Limb (tissue), 2 donors: ENCODE data around the gene PPP2R2D.
"Not testable (repeated sequence)": the region's sequence is repeated elsewhere in the genome, so short reads cannot be mapped to it uniquely, and the experiment has no call there.

Experiments used
- DNase-seq, 2 donors: peaks; one replicate each; pipeline ENCODE4 v3.0.0-alpha.2; 2016; ENCODE audit errors: extremely low spot score in 2 of 2

PPP2R2D gene

DNA sequence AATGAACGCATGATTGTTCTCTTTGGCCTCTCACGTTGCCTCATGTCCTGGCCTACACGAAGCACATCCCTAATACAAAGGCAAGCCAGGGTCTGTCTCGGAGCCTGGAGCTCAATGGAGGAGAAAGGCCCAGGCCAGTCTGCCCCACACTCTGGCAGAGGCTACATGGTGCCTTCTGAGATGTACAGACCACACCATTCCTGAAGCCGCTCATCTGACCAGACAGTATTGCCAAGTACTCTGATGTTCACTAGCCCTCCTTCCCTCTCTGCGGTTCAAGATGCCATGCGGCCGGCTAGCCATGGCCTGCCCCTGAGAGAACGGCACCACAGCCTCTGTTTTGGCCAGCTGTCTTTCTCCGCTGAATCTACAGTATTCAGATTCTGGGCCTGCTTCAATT lies 75.0 kb downstream of the PPP2R2D start:
- no peak for DNase-seq

DNA sequence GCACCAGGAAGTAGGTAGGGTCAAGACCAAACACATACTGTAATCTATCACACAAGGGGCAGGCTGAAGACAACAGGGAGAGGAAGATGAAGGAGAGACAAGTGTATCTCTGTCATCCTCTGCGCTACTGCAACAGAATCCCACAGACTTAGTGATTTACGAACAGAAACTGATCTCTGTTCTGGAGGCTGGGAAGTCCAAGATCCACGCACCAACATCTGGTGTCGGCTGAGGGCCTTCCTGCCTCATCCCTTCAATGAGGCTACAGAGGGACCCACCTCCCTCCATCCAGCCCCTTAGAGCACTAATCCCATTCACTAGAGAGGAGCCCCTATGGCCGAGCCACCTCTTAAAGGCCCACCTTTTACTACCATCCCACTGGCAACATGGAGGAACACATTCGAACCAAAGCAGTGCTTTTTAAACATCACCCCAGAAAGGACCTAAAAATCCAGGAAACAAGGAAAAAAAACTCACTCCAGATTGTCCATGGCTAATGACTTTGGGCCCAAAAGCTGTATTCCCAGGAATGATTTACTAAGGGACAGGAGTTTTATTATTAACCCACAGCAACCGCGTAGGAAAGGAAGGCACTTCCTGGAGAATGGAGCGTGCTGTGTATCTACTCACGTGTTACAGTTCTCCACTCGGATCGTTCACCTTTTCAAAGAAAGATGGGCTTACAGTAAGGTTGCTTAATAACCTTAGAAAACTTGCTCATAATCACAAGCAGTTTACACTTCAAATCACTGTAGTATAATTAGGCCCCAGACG lies 76.7 kb downstream of the PPP2R2D start:
- DNase-seq = no peak

DNA sequence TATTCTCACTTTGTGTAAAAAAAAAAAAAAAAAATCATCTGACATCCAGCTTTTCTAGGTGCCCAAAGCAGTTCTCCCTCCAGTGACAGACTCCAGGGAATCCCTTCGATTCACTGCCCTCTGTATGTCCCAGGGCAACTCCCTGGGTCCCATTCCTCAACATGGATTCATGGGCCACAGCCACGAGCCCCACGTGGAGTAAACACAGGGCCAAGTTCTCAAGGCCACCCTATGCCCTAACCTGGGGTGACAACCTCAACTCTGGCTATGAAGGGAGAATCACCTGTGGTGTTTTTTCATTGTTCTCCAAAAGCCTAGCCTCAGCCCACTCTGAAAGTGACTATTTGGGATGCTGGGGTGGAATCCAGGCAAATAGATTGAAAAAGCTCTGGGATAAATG lies 77.6 kb downstream of the PPP2R2D start:
- no peak for DNase-seq

DNA sequence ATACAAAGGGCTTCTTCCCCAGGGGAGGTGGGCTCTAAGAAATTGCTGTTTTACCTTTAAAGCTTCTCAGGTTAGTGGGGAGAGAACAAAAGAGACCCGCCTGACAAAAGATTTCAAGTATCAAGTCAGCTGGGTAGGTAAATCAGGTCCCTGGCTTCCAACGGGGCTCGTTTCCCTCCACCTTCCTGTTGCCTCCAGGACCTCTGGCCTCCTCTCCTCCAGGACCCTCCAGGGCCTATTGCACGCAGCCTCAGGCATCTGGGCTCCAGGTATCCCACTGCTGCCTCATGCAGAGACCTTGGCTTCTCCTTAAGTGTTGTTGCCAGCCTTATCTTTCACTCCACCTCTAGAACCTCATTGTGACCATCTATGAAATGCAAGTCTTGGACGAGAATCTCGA lies 78.0 kb downstream of the PPP2R2D start:
- DNase-seq = no peak

DNA sequence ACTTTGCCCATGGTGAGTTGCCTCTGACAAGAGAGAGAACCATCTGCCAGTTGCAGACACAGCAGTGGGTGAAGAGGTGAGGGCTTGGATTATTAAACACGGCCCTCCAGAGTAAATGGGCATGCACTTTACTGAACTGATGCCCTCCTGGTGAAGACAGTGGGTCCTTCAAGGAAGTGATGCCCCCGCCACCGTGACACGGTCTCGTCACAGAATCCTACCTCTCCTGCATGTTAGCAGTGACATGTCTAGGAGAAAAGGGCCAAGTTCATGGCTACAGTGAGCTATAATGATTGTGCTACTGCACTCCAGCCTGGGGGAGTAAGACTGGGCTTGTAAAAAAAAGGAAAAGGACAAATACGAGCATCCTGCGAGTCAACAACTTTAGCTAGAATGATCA lies 78.5 kb downstream of the PPP2R2D start:
- DNase-seq = no peak

DNA sequence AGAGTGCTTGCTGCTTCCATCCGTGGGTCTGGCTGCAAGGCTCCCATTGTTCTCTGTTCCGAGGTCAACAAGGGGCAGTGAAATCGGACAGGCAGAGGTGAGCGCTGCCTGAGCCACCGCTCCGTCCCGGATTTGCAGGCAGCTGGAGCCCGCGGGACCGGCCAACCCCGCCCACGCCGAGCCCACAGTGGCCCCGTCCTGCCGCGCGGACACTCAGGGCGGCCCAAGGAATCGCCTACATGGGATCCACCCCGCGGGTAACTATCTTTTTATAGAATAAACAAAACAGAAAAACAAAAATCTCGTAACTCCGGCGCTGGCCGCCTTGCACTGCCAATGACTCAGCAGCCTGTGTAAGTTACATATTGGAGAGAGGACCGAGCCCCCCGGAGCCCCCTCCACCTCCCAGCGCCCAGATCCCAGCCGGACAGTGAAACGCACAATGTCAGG lies 79.0 kb downstream of the PPP2R2D start:
- no peak for DNase-seq

DNA sequence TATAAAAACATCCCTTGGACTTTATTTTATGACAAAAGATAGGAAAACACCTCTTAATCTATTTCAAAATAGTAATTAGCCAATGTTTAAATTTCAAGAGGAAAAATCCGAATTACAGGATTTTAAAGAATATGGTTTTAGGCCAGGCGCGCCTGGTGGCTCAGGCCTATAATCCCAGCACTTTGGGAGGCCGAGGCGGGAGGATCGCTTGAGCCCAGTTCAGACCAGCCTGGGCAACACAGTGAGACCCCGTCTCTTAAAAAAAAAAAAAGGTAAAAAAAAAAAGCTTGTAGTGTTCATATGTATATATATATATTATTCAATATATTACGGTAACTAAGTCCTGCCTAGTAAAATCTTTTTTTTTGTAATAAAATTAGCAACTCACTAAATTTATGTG lies 79.5 kb downstream of the PPP2R2D start:
- DNase-seq = no peak

DNA sequence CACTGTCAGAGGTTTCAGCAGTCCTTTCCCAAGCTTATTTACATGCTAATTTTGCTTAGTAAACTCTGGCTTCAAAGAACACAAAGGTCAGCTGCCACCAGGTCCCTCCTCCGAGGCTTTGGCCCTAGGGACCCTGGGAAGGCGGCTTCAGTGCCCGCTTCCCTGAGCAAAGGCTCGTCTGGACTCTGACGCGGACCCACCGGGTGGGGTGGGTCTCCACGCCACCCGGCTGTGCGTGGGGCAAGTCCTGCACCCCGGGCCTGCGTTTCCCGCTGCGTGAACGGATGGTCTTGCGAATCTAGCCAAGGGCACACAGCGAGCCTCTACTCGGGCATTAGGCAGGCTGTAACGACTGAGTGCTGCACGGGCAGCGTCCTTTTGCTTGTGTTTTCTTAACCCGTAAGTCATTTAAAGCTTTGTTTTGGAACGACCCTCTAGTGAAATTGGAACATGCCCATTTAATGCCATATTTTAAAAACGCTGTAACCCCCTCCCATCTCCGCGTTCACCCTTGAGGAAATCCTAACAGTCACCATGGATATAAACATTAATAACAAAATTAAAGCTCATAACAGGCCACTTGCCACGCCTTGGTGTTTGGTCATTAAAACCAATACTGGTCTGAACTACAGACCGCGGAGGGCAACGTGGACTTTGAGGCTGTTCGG lies 80.1 kb downstream of the PPP2R2D start:
- DNase-seq = no peak

DNA sequence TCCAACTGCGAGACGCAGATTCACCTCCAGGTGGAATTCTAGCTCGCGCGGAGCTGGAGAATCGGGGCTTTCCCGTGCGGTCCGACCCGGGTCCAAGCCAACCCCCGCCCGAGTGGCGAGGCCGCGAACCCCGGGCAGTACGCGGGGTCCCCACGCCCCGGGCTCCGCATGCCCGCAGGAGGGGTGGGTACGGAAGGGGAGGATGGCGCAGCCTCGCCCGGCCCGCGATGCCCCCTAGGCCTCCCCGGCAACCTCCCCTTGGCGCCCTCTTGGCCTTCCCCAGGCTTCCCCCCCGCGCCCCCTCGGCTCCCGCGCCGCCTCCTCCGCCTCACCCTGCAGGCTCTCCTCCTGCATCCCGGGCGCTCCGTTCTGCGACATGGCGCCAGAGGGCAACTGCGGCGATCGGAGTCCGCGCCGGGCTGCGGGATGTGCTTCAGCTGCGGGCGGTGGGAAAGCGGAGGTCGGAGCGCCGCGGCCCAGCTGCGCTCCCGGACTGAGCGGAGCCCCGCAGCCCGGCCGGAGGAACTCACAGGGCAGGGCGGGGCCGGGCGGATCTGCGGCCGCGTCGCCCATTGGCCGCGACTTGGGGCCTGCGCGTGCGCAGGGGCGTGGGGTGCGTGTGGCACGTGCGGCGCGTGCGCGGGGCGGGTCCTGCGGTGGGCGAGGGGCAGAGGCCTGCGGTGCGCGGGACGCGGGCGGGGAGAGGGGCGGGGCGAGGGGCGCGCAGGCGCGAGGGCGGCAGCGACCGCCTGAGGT lies 80.8 kb downstream of the PPP2R2D start, which contains the start of gene BNIP3:
BNIP3 (minus strand) TSS at position 495 of the 756 bp plus-strand sequence; CDS start at position 378, 117 bp downstream.
- DNase-seq = peak; percentile 95 to 99

DNA sequence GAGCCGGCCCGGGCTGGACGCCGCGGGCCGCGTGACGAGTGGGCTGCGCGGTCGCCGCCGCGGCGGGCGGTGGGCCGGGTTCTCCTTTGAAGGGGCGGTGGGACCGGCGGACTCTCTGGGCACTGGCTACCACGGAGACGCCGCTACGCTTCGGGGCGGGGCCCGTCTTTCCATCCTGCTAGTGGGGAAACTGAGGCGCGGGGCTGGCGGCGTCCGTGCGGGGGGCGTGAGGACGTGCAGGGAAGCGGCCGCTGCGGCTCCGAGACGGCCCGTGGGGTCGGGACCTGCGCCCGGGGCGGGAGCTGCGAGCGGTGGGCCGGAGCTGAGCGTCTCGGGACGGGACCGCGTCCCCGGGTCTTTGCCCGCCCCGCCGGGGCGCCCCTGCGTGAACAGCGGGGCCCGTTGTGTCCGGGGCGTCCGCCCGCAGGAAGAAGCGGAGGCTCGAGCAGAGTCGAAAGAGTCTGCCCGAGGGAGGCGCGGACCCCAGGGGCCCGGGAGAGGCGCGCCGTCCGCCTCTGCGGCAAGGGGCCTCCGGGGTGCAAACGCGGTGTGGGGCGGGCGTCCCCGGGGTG lies 81.5 kb downstream of the PPP2R2D start:
- DNase-seq = no peak

DNA sequence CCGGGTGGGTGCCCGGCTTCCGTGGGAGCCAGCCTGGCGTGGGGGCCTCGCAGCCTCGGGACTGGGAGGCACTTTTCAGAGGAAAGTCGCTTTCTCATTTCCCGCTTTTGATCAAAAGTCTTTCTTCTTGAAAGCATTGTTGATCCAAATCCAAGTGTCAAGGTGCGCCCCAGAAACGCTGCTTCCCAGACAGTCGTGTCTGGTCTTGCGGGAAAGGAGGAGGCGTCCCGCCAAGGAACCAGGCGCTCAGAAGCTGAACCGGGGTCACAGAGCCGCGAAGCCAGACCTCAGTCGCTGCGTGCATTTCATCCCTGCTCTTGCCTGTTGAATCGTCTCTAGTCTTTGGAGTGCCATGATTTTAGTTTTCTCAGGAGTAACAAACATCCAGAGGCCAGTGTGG lies 82.0 kb downstream of the PPP2R2D start:
- DNase-seq = no peak

DNA sequence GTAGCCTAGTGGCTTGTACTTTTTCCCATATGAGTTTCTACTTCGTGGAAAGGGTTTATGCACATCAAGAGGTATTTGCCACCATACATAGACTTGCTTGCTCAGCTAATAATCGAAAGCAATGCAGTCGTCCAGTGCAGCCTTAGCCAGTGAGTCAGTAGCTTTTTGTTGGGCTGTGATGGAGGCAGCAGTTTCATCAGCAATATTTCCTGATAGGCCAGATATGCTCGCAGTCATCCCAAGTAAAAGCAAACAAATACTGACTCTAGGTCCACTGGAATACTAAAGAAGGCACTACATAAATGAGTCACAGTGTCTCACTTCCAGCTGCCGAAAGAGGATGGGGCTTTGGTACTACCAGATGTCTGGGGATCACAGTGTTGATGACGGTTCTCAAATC lies 83.0 kb downstream of the PPP2R2D start:
- no peak for DNase-seq

DNA sequence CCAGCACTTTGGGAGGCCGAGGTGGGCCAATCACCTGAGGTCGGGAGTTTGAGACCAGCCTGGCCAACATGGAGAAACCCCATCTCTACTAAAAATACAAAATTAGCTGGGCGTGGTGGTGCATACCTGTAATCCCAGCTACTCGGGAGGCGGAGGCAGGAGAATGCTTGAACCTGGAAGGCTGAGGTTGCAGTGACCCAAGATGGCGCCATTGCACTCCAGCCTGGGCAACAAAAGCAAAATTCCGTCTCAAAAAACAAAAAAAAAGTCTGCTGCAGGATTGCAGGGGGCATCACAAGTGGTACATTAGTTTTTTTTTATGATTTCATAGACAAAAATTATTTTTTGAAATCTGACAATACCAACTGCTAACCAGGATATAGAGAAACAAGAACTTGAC lies 86.0 kb downstream of the PPP2R2D start:
- DNase-seq = not testable (repeated sequence)

DNA sequence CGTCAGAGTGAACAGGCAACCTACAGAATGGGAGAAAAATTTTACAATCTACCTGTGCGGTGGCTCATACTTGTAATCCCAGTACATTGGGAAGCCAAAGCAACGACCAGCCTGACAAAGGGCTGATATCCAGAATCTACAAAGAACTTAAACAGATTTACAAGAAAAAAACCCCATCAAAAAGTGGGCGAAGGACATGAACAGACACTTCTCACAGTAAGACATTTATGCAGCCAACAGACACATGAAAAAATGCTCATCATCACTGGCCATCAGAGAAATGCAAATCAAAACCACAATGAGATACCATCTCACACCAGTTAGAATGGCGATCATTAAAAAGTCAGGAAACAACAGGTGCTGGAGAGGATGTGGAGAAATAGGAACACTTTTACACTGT lies 86.5 kb downstream of the PPP2R2D start:
- DNase-seq = not testable (repeated sequence)

DNA sequence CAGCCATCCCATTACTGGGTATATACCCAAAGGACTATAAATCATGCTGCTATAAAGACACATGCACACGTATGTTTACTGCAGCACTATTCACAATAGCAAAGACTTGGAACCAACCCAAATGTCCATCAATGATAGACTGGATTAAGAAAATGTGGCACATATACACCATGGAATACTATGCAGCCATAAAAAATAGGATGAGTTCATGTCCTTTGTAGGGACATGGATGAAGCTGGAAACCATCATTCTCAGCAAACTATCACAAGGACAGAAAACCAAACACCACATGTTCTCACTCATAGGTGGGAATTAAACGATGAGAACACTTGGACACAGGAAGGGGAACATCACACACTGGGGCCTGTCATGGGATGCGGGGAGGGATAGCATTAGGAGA lies 87.0 kb downstream of the PPP2R2D start:
- DNase-seq = not testable (repeated sequence)

DNA sequence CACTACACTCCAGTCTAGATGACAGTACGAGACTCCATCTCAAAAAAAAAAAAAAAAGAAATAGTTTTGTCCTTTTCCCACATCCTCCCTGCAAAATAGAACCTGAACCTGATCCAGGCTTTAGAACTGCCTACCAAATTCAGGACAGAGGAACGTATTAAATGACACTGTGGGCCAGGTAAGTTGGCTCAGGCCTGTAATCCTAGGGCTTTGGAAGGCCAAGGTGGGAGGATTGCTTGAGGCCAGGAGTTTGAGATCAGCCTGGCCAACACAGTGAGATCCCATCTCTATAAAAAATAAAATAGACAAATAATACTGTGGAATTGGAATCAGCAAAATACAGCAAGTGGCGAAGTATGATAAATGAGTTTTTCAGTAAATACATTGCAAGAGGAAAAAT lies 90.9 kb downstream of the PPP2R2D start:
- no peak for DNase-seq

DNA sequence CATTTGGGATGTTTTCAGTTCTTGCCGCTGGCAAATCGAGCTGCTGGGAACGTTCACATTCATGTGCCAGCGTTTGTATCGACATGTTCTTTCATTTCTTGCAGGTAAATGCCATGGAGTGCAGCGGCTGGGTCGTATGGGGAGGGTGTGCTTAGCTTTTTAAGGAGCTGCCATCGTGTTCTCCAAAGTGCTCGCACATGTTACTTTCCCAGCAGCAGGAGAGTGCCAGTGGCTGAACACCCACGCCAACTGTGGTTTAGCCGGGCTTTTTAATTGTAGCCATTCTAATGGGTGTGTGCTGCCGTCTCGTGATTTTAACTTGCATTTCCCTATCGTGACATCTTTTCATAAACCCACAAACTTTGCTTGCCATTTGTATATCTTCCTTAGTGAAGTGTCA lies 92.5 kb downstream of the PPP2R2D start:
- no peak for DNase-seq

DNA sequence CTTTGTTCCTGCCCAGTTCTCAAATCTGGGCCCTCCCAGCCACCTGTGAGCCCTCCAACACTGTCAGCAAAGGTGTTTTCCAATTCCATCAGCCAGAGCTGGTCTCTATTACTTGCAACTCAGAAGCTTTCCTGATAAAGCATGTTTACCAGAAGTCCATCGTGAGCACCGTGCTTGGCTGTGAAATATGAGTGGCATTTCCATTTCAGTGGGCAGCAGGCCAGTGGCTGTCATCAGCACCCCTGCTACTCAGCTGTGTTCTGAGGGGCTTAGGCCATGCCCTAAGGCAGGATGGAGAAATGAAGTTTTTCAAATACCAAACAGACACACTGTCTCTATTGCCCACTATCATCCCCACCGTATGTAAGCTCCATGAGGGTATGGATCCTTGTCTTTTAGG lies 93.6 kb downstream of the PPP2R2D start:
- no peak for DNase-seq

DNA sequence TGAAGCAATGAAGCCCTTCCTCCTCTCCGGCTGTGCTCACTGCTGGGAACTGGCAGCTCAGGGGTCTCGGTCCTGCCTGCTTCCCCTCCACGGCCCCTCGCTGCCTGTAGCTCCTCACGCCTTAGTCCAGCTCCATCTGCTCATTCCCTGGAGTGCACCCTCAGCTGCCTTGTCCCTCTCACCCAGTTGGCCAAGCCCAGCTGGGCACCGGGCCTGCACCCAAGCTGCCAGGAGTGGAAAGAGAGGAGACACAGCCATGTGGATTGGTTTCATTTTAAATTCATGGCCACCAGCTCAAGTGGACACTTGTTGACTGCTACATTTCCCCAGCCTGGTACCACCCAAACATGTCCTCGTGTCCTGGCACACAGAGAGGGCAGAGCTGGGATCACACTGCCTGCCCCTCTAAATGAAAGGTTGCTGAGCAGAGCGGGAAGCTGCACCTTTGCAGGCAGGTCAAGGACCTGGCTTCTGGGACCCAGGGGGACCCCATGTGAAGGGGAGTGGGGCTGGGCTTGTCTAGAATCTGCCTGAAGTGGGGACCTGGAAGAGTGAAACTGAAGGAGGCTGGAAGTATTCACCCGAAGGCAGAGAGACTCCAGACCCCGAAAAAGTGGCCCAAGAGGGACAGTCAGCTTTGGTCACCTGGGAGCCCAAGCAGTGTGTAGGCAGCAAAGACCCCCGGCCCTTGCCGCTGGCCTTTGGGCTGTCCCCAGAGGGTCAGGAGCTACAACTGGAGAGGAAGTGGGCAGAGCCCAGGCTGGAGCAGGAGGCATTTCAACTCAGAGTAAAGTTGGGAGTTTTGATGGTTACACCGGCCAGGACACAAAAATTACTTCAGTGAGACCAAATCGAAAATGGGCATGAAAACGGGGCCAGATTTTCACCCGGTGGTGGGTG lies 95.9 kb downstream of the PPP2R2D start:
- DNase-seq = no peak

DNA sequence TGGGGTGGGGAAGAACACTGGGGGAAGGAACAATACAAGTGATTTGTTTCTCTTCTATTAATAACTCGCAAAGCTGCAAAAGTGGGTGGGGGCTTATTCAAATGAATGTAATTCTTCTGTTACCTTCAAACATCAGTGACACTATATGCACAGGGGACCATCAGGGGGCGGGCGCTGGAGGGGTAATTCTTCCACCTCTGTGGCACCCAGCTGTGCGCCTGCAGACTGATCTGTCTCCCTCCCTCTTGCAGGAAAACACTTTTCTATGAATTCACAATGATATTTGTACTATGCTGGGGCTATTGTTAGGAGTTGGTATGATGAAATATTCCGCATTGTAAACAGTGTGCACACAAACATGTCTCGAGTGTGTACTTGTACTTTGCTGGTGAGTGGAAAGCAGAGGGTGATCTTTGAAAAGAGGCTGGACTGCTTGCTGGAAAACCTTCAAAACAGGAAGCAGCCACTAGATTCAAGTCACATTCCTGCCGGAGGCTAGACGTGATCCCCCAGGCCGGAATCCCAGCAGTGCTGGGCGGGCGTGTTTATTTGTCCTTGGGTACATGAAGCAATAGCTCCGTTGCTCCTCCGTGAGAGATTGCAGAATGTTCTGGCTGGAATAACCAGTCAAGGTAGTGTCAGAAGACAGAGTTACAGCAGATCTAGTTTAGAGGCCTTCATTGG lies 96.7 kb downstream of the PPP2R2D start:
- DNase-seq = peak in 1 of 2 donors; percentile 40
